ELR (cell line): ENCODE data around the gene PRSS1.
"Not testable (repeated sequence)": the region's sequence is repeated elsewhere in the genome, so short reads cannot be mapped to it uniquely, and the experiment has no call there.

Experiments used
- DNase-seq: peaks from one replicate; pipeline ENCODE4 v3.0.0-alpha.2; 2015; ENCODE audit warnings: low read depth

PRSS1 gene

GRCh38 chr7:142749218-142749993 lies at the start of gene PRSS1:
TSS of gene PRSS1 (plus strand) at chr7:142749472. CDS start at chr7:142749485, 13 bp downstream.
- DNase-seq, result no peak

GRCh38 chr7:142700935-142701334 lies 48.3 kb upstream of the PRSS1 start:
- DNase-seq, result not testable (repeated sequence)

- DNase-seq, result no peak
Measured at GRCh38 chr7:142703655-142704305, 45.5 kb upstream of the PRSS1 start.

- DNase-seq, result not testable (repeated sequence)
Measured at GRCh38 chr7:142708726-142709125, 40.5 kb upstream of the PRSS1 start.

- DNase-seq, result no peak
Measured at GRCh38 chr7:142709921-142710320, 39.4 kb upstream of the PRSS1 start.

GRCh38 chr7:142711196-142711595 lies 38.1 kb upstream of the PRSS1 start:
- DNase-seq, result peak; percentile 14

GRCh38 chr7:142711746-142712616 lies 37.3 kb upstream of the PRSS1 start:
- DNase-seq, result peak; percentile 61

- DNase-seq, result no peak
Measured at GRCh38 chr7:142712617-142712957, 36.7 kb upstream of the PRSS1 start.

- DNase-seq, result no peak
Measured at GRCh38 chr7:142714375-142714774, 34.9 kb upstream of the PRSS1 start.

- DNase-seq, result no peak
Measured at GRCh38 chr7:142716596-142716995, 32.7 kb upstream of the PRSS1 start.

GRCh38 chr7:142717453-142717852 lies 31.8 kb upstream of the PRSS1 start:
- no peak for DNase-seq

GRCh38 chr7:142718313-142718712 lies 31.0 kb upstream of the PRSS1 start:
- no peak for DNase-seq

GRCh38 chr7:142720172-142720773 lies 29.0 kb upstream of the PRSS1 start:
- no peak for DNase-seq

GRCh38 chr7:142720986-142721385 lies 28.3 kb upstream of the PRSS1 start:
- no peak for DNase-seq

GRCh38 chr7:142722248-142722794 lies 27.0 kb upstream of the PRSS1 start:
- no peak for DNase-seq

- DNase-seq, result no peak
Measured at GRCh38 chr7:142733271-142733670, 16.0 kb upstream of the PRSS1 start.

GRCh38 chr7:142739923-142740492 lies 9.3 kb upstream of the PRSS1 start:
- peak; percentile 4 for DNase-seq

- DNase-seq, result no peak
Measured at GRCh38 chr7:142740786-142741185, 8.5 kb upstream of the PRSS1 start.

GRCh38 chr7:142741932-142742331 lies 7.3 kb upstream of the PRSS1 start:
- not testable (repeated sequence) for DNase-seq

GRCh38 chr7:142745091-142745635 lies 4.1 kb upstream of the PRSS1 start:
- peak; percentile 45 for DNase-seq

GRCh38 chr7:142745745-142746144 lies 3.5 kb upstream of the PRSS1 start:
- no peak for DNase-seq
